GM18502 (cell line): ENCODE results near the gene ALDH3B2.
"Not testable (repeated sequence)": the region's sequence is repeated elsewhere in the genome, so short reads cannot be mapped to it uniquely, and the experiment has no call there.

ENCODE experiments used
- ATAC-seq: cut with Tn5 transposase; IDR thresholded peaks from one replicate; pipeline ENCODE4 v1.9.1; 2021; ENCODE audit warnings: mild to moderate bottlenecking; ENCODE audit not compliant: unreplicated experiment, poor library complexity

The ALDH3B2 gene

DNA sequence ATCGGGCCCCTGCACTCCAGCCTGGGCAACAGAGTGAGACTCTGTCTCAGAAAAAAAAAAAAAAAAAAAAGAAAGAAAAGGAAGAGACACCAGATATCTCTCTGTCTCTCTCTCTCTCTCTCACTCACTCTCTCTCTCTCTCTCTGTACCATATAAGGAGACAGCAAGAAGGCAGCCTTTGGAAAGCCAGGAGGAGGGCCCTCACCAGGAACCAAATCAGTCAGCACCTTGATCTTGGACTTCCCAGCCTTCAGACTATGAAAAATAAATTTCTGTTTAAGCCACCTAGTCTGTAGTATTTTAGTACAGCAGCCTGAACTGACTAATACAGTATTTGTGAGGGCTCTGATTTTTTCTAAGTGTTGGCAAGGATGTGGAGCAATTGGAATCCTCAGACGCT lies 13.6 kb upstream of the ALDH3B2 start:
- no peak for ATAC-seq

DNA sequence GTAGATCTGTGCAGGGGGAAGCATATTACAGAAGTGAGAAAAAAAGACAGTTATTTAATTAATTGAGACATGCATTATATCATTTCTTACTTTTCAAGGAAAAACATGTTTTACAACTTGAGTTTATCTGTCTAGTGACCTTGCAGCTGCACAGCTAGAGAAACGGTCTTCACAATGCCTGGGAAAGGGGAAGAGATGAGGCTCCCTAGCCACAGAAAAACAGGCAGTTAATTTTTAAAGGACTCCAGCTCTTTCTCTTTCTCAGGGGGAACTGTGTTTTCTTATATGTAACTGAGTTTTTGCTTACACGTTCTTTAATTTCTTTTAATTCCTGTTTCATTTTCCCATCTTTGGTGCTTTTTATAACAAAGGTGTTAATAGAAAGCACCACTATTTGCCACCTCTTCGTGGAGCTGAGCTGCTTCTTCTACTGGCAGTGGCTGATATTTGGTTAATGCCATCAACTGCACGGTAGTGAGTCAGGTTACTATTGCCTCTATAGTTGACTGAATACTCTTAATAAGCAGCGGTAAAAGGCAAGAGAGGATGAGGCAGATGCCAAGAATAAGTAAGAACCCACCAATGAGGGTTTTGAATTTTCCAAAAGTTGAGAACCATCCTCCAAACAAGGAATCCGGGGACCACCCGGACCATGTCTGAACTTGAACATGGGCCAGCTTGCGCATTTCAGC lies 11.4 kb upstream of the ALDH3B2 start:
- not testable (repeated sequence) for ATAC-seq

DNA sequence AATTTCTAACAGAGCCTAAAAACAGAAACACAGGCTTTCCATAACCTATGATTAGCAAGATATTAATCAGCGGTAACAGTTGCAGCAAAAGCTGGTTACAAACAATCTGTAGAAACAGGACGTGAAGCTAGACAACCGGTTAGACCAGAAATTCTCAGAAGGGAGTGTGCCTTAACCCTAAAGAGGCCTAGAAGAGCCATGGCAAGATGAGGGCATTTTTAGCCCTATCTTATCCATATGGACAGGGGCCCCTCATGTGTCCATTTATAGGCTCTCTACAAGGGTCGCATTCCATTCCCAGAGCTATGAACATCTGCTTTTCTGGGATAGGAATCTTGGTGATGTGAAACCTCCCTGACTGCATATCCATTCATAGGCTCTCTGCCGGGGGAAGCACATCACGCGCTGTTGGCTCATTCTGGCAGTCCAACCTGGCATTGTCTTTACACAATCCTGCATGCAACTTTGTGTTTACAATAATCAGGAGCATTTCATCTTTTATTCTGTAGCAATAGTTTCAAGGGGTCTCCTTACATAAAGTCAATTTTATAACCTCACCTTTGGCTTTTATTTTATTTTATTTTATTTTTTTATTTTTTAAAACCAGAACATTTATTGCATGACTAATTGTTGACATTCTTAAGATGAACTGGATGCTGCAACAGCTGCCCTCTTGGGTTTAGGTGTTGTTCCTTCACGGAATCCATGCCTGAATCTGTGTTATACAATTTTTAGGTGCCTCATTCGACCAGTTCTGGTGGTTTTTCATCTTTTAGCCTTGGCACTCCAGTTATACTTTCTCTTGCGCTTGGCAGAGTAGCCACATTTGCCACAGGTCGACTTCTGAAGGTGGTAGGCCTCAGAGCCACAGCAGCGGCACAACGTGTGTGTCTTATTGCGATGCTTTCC lies 8.0 kb upstream of the ALDH3B2 start:
- ATAC-seq = not testable (repeated sequence)

DNA sequence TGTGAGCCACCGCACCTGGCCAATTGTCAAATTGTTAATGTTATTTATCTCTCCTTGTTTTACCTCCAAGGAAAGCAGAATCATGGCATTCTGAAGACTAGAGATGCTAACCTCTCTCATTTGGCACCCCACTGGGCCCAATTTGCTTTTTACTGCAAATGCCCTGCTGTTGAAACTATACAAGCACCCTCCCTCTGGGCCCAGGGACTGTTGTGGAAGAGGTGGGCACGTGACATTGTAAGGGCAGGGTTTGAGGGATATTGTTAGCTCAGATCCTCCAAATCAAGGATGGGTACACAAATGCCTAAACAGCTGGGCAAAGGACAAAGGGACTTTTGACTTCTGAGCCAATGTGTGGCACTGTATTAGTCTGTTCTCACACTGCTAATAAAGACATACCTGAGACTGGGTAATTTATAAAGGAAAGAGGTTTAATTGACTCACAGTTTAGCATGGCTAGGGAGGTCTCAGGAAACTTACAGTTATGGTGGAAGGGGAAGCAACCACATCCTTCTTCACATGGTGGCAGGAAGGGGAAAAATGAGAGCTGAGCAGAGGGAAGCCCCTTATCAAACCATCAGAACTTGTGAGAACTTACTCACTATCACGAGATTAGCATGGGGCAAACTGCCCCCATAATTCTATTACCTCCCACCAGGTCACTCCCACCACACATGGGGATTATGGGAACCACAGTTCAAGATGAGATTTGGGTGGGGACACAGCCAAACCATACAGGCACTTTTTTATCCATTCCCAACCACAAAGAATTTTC lies 6.5 kb upstream of the ALDH3B2 start:
- ATAC-seq = no peak

DNA sequence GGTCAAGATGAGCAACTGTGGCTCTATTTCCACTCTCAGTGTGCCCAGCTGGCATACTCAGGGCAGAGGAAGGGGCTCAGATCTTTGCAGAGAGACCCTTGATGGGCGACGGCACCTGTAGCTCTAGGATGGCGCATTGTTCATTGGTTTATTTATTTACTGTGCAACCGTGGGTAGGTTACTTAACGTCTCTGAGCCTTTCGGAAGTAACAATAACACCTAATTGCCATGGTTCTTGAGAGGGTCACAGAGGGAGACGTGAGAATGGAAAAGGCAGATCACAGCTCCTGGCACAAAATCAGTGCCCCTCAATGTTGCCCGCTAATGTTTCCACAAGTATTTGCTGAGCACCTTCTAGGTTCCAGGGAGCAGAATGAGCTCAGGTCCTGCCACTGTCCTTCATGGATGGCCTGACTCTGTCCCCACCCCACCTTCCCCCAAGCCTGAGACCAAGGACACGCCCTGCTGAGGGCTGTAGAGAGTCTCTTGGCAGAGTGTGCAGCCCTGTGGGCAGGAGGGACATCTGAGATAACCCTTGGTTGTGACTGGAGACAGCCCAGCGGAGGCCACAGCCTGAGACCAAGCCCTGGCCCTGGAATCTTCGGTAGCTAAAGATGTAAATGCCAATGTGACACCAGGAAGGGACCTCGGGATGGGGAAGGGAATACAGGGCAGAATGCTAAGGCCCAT lies 780 bp upstream of the ALDH3B2 start:
- ATAC-seq = no peak

DNA sequence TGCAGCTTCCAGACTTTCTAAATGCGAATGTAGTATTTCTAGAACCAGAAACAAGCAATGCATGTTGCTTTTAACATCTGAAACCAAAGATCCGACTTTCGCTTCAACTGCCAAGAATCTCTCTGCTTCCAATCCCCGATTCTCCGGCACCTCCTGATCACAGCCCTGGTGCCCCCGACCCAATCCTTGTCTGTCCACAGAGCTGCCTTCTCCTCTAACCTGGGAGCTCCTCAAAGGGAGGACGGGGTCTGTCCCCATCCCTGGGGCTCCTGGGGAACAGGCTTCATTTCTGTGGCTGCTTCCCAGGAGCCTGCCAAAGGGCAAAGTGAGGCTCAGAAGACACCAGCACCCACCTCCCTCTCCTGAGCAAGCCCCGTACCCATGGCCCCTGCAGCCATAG lies 521 bp downstream of the ALDH3B2 start:
- ATAC-seq = no peak

DNA sequence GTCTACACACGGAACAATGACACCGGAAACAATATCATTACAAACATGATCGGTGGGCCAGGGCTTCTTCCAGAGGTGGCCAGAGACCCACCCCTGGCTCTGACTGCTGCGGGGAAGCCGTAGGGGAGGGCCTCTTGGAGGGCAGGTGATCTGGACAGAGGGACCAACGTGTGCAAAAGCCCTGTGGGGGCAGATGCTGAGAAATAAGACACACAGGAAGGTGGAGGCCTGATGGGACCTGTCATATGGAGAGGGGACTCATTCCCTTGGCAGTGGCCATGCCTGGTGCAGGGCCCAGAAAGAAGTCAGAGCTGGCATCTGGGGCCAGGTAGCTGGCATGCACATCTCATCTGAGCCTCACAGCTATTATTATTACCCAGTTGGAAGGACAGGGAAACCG lies 1.1 kb downstream of the ALDH3B2 start:
- ATAC-seq = no peak

DNA sequence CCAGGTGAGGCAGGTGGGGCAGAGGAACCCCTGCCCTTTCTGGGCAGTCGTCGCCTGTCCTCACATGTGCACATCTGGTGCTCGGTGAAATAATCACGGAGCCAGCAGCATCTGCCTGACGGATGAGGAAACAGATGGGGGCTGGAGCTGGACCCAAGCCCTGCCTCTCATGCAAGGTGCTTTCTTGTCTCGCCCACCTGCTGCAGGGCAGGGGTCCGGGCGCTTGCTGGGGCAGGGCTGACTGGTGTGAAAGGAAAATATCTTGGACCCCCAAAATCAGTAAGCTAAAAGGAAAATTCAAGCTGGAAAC lies 3.3 kb downstream of the ALDH3B2 start:
- ATAC-seq = no peak

DNA sequence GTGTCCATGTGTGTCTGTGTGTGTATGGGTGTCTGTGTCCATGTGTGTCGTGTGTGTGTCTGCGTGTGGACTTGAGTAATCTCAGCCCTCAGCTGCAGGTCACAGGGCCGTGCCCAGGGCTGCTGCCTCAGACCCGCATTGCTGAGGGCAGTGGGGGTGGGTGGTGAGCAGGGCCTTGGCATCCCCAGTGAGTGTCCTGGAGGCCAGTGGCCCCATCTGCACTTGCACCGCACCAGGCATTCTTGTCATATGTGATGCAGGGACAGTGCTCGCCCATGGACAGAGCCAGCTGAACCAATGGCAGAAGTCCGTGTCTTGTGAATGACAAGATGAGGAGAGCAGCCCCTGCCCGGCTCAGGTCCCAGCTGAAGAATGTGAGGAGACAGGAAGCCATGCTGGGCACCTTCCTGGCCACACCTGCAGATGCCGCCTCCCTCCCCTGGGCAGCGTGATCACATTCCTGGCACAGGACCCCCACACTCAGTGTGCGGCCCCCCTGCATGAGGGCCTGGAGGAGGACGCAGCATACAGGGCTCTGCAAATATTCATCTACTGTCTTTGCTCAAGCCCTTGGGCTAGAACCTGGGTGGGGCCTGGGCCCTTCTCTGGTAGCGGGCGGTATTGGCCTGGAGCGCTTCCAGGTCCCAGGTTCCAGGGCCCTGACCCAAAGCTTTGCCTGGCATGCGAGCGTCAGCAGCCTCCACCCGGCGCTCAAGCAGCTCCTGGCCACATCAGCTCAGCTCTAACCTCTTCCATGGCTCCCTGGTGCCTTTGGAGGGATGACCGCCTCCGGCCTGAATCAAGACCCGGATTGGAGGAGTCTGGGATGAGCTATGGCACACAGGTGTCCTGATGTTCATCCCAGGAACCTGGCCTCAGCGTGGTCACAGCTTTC lies 3.9 kb downstream of the ALDH3B2 start:
- ATAC-seq = no peak

DNA sequence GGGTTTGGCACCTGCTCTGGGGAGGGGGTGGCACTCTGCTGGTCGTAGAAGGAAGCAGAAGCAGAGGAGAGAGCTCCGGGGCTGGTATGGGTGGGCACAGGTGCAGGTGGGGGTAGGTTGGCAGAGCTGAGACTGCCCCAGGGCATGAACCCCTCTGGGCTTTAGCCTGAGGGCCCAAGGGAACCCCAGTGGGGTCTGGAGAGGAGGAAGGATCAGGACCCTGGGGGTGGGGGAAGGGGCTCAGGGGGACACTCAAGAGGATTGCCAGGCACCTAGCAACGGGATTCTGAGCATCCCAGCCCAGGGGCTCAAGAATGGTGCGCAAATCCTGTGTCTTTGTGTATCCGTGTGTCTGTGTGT lies 6.3 kb downstream of the ALDH3B2 start:
- ATAC-seq = no peak

DNA sequence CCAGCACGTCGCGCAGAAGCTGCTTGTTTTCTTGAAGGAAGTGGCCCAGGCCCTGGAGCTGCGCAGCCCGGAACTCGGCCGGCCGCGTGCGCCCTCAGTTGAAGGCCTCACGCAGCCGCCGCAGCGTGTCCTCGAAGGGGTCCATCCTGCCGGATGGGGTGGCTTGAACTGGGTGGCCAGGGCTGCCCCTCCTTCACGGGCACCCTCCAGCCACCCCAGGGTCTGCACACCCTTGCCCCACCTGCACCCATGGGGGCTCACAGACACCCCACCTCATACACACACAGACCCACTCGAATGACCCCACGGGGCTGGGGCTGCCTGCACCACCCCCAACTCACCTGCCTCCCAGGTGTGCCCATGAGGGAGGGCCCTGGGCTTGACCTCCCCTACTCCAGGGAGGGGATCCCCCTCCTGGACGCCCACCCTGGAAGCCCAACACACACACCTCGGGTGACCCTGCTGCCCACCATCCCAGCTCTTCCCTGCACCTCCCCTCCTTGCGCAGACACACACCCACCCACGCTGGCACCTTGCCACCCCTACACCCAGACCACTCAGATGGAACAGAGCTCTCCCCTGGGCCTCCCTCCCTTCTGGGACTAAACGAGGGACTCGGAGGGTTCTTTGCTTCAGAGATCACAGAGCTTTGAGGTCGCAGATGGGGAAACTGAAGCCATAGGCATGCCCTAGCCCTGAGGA lies 6.8 kb downstream of the ALDH3B2 start:
- no peak for ATAC-seq

DNA sequence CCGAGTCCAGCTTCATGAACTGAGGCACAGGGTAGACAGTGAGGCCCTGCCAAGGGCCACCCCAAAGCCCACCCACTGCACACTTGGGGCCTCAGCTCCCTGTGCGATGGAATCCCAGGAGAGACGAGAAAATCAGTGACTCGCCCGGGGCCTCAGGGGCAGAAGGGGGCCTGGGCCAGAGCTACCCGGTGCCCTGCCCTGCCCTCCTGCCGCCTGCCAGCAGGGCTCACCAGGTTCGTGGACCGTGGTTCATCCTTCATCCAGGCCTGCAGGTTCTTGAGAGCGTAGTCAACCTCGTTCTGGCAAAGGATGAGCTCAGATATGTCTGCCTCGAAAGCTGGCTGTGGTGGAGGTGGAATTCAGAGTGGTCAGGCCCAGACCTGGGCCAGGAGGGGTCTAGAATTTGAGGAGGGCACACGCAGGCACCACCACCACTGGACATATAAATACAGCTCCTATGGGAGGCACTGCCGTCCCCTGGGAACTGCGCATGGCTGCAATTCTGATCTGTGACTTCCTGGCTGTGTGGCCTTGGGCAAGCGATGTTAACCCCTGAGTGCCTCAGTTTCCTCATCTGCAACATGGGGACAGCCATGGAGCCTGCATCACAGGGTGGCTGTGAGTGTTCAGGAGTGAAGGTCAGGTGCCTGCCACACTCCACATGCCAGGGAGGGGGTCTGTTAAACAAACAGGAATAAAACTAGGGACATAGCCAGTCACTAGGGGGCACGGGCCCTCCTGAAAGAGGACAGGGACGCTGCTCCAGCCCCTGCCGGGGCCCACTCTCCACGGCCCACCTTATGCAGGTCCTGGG lies 7.5 kb downstream of the ALDH3B2 start:
- ATAC-seq = no peak

DNA sequence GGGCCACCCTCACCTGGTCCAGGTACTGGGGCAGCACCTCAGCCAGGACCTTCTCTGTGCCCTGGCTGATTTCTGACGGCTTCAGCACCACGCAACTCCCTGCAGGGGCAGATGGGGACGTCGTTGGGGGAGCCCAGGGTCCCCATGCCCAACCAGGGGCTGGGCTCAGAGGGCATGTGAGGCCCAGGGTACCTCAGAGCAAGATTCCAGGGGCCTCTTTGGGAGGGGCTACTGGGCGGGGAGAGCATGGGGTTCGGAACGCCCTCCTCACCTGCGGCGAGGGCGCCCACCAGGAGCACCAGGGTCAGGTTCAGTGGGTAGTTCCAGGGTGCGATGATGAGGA lies 8.1 kb downstream of the ALDH3B2 start:
- ATAC-seq = no peak

DNA sequence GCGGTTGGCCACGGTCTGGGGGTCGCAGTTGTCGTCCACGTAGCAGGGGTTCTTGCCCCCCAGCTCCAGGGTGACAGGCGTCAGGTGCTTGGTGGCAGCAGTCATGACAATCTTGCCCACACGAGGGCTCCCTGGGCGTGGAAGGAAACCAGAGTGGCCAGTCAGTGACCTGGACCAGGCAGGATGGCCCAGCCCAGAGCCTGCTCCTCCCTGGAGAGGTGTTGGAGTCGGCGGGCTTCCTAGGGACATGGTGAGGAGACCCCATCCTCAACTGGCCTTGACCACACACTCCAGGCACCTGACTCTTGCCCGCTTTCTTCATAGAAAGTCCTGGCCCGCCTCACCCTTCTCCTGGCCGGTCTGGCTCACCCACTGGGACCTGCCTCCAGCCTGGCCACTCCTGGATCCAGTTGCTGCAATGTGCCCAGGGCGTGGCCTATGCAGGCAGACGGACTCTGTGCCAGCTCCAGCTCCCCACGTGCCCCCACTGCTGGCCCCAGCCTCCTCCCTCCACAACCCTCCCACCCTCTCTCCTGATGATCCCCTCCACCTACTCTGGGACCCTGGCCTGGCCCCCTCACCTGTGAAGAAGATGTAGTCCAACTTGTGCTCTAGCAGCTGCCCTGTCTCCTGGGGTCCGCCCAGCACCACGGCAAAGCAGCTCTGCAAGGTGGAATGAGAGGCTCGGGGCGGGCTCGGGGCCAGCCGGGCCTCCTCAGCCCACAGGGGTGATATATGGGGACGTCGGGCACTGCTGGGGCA lies 8.7 kb downstream of the ALDH3B2 start:
- no peak for ATAC-seq

DNA sequence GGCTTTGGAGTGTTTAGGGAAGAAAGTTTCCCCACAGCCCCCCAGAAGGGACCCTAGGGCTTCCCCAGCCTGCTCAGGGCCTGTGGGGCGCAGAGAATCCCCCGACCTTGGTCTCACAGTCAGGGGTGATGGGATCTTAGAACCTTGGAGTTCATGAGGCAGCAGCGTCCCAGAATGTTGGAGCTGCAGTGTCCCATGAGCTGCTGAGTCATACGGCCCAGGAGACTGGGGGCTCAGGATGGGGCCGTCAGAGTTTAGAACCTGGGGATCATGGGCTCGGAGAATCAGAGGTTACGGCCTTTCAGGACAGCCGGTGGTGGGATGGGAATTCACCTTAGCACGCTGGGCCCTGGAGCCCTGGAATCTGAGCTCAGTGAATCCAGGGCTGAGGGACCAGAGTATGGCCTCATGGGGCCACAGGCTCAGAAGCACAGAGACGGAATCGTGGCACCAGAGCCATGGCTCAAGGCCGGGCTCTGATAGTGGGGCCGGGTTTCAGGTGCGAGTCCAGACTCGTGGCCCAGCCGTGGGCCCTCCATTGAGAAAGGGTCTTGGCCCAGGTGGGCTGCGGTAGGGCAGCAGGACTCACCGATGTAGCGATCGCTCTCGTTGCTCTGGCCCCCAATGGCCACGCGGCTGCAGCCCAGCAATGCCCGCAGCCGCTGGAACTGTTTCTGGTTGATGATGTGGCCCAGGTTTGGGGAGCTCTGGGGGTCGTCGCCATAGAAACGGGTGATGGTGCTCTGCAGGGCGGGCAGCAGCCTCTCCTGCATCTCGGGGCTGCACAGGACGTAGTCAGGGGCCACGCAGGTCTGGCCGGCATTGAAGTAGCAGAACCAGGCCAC lies 9.5 kb downstream of the ALDH3B2 start:
- ATAC-seq = no peak

DNA sequence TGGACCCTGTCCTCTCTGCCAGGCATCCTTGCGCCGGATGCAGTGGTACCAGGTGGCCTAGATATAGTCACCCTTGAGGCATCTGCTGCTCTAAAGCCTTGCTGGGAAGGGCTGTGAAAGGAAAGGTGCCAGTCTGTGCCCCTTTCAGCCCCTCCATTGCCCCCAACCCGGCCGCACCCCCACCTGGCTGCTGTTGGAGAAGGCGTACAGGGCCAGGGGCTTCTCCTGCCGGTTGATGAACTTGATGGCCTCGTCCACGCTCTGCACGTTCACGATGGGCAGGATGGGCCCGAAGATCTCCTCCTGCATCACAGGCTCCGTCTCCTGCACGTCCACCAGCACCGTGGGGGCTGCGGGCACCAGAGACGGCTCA lies 10.2 kb downstream of the ALDH3B2 start:
- ATAC-seq = no peak
